ENCODE data around the gene SOCS3.

The SOCS3 gene

DNA sequence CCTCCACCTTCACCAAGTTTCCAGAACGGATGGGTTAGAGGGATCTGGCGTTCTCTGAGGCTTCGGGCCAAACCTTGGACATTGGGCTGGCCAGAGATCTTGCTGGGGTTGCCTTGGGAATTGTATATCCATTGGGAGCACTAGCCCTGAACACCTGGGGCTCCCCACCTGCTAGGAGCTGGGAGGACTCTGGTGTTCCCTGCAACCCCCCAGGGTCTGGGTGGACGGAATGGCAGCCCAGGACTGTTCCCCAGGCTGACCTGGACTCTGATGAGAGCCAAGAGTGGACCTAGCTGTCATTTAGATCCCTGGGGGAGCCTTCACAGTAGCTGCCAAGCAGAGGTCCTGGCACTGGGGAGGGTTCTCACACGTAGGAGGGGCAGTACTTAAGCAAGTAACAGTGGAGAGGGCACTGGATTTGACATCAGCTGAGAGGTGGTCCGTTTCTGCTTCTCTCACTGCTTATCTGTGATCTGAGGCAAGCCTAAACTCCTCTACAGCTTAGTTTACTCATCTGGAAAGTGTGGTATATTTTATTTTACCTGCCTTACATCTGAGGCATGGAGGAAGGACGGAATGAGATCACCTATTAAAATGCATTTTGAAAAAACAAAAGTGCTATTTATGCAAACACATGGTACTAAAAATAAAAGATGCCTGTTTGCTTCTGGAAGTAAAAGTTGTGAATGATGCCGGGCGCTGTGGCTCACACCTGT lies 11.7 kb downstream of the SOCS3 start:
- Histone ChIP-seq H3K36me3 (ENCODE audit: control insufficient read depth, insufficient read depth, low read length) (no peaks in the 10 kb centered on the region), H3K27me3 (ENCODE audit: control insufficient read depth, insufficient read depth, low read length) (no peaks in the 10 kb centered on the region), H3K9me3 (ENCODE audit: control insufficient read depth, insufficient read depth, low read length) (no peaks in the 10 kb centered on the region), H3K4me3 (ENCODE audit: low read length) (no peak overlapping the region), H3K27ac (ENCODE audit: low read length) (no peak overlapping the region), H3K4me1 (ENCODE audit: control insufficient read depth, insufficient read depth, low read length) (peaks cover 13% of the 10 kb centered on the region)
- DNase-seq (ENCODE audit: low read depth, low spot score), result no peak
- WGBS (ENCODE audit: insufficient coverage, insufficient read length), result no CpG with 5 or more reads among the region's 9 CpGs

- no peaks in the 10 kb centered on the region for H3K36me3 ChIP-seq (ENCODE audit: control insufficient read depth, insufficient read depth, low read length)
- no peak overlapping the region for H3K27ac ChIP-seq (ENCODE audit: low read length)
- DNase-seq (ENCODE audit: low read depth, low spot score), result no peak
- peaks cover 16% of the 10 kb centered on the region for H3K4me1 ChIP-seq (ENCODE audit: control insufficient read depth, insufficient read depth, low read length)
- no peaks in the 10 kb centered on the region for H3K9me3 ChIP-seq (ENCODE audit: control insufficient read depth, insufficient read depth, low read length)
- H3K27me3 ChIP-seq (ENCODE audit: control insufficient read depth, insufficient read depth, low read length), result no peaks in the 10 kb centered on the region
- H3K4me3 ChIP-seq (ENCODE audit: low read length), result no peak overlapping the region
- no CpG with 5 or more reads among the region's 3 CpGs for WGBS (ENCODE audit: insufficient coverage, insufficient read length)
Observed at GRCh38 chr17:78347453-78347852, 12.4 kb downstream of the SOCS3 start.

DNA sequence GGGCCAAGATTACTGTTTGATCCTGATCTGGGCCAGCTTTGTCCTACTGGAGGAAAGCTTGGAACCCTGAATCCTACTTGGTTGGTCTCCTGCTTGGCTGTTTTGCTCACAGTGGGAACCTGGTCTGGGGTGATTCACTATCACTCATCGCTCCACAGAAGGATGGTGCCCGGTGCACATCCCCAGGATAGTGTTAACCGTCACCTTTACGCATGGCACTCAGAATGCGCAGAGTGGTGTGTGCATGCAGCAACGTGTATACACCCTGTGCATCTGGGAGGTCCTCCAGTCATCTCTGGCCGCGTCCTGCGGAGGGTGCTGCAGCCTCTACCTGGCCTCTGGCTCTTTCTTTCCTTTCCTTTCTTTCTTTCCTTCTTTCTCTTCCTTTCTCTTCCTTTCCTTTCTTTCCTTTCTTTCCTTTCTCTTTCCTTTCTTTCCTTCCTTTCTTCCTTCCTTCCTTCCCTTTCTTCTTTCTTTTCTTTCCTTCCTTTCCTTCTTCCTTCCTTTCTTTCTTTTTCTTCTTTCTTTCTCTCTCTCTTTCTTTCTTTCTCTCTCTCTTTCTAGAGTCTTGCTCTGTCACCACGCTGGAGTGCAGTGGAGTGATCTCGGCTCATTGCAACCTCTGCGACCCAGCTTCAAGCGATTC lies 13.1 kb downstream of the SOCS3 start:
- Histone ChIP-seq H3K4me1 (ENCODE audit: control insufficient read depth, insufficient read depth, low read length) (peaks cover 13% of the 10 kb centered on the region), H3K27me3 (ENCODE audit: control insufficient read depth, insufficient read depth, low read length) (no peaks in the 10 kb centered on the region), H3K4me3 (ENCODE audit: low read length) (no peak overlapping the region), H3K9me3 (ENCODE audit: control insufficient read depth, insufficient read depth, low read length) (no peaks in the 10 kb centered on the region), H3K27ac (ENCODE audit: low read length) (no peak overlapping the region), H3K36me3 (ENCODE audit: control insufficient read depth, insufficient read depth, low read length) (no peaks in the 10 kb centered on the region)
- no CpG with 5 or more reads among the region's 13 CpGs for WGBS (ENCODE audit: insufficient coverage, insufficient read length)
- DNase-seq (ENCODE audit: low read depth, low spot score), result no peak

GRCh38 chr17:78345791-78346494 lies 13.9 kb downstream of the SOCS3 start:
- peaks cover 10% of the 10 kb centered on the region for H3K4me1 ChIP-seq (ENCODE audit: control insufficient read depth, insufficient read depth, low read length)
- H3K4me3 ChIP-seq (ENCODE audit: low read length), result no peak overlapping the region
- H3K27me3 ChIP-seq (ENCODE audit: control insufficient read depth, insufficient read depth, low read length), result no peaks in the 10 kb centered on the region
- no peaks in the 10 kb centered on the region for H3K9me3 ChIP-seq (ENCODE audit: control insufficient read depth, insufficient read depth, low read length)
- no peak for DNase-seq (ENCODE audit: low read depth, low spot score)
- WGBS (ENCODE audit: insufficient coverage, insufficient read length), result no CpG with 5 or more reads among the region's 10 CpGs
- no peaks in the 10 kb centered on the region for H3K36me3 ChIP-seq (ENCODE audit: control insufficient read depth, insufficient read depth, low read length)
- no peak overlapping the region for H3K27ac ChIP-seq (ENCODE audit: low read length)

- H3K36me3 ChIP-seq (ENCODE audit: control insufficient read depth, insufficient read depth, low read length), result no peaks in the 10 kb centered on the region
- H3K27ac ChIP-seq (ENCODE audit: low read length), result no peak overlapping the region
- DNase-seq (ENCODE audit: low read depth, low spot score), result no peak
- H3K27me3 ChIP-seq (ENCODE audit: control insufficient read depth, insufficient read depth, low read length), result no peaks in the 10 kb centered on the region
- H3K4me1 ChIP-seq (ENCODE audit: control insufficient read depth, insufficient read depth, low read length), result peaks cover 10% of the 10 kb centered on the region
- no peaks in the 10 kb centered on the region for H3K9me3 ChIP-seq (ENCODE audit: control insufficient read depth, insufficient read depth, low read length)
- H3K4me3 ChIP-seq (ENCODE audit: low read length), result no peak overlapping the region
- WGBS (ENCODE audit: insufficient coverage, insufficient read length), result no CpG with 5 or more reads among the region's 8 CpGs
Observed at GRCh38 chr17:78345172-78345571, 14.7 kb downstream of the SOCS3 start.

GRCh38 chr17:78344666-78345065 lies 15.2 kb downstream of the SOCS3 start:
- no peak for DNase-seq (ENCODE audit: low read depth, low spot score)
- Histone ChIP-seq H3K4me3 (ENCODE audit: low read length) (no peak overlapping the region), H3K4me1 (ENCODE audit: control insufficient read depth, insufficient read depth, low read length) (peaks cover 10% of the 10 kb centered on the region), H3K27me3 (ENCODE audit: control insufficient read depth, insufficient read depth, low read length) (no peaks in the 10 kb centered on the region), H3K27ac (ENCODE audit: low read length) (no peak overlapping the region), H3K36me3 (ENCODE audit: control insufficient read depth, insufficient read depth, low read length) (no peaks in the 10 kb centered on the region), H3K9me3 (ENCODE audit: control insufficient read depth, insufficient read depth, low read length) (no peaks in the 10 kb centered on the region)
- WGBS (ENCODE audit: insufficient coverage, insufficient read length), result no CpG with 5 or more reads among the region's 10 CpGs

DNA sequence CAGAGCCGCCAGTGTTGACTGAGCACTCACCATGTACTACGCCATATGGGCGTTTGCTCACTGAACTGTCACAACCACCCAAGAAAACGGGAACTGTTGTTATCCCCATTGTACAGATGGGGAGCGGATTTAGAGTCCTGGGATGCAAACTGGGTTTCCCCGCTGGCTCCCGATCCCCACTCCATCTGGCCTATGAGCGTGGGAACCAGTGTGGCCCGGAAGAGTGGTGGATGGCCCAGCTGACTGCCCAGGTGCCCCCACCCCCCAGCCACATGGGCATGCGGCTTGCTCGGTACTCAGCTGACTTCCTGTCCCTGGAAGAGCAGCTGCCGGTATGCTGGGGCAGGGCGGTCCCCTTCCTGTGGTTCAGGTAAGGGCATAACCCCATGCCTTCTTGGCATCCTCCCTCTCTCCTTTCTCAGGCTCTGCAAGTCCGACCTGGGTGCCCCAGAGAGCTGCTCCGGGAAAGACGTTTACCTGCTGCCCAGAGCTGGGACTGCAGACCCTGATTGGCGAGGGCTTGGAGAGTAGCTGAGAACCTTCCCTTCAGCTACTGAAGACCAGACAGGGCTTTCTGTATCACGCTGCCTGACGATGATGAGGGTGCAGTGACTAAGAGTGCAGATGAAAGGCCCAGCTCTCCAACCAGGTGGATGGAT lies 16.2 kb downstream of the SOCS3 start:
- no peaks in the 10 kb centered on the region for H3K27me3 ChIP-seq (ENCODE audit: control insufficient read depth, insufficient read depth, low read length)
- no CpG with 5 or more reads among the region's 19 CpGs for WGBS (ENCODE audit: insufficient coverage, insufficient read length)
- H3K36me3 ChIP-seq (ENCODE audit: control insufficient read depth, insufficient read depth, low read length), result no peaks in the 10 kb centered on the region
- DNase-seq (ENCODE audit: low read depth, low spot score), result no peak
- H3K27ac ChIP-seq (ENCODE audit: low read length), result no peak overlapping the region
- no peaks in the 10 kb centered on the region for H3K9me3 ChIP-seq (ENCODE audit: control insufficient read depth, insufficient read depth, low read length)
- no peak overlapping the region for H3K4me3 ChIP-seq (ENCODE audit: low read length)
- peaks cover 10% of the 10 kb centered on the region for H3K4me1 ChIP-seq (ENCODE audit: control insufficient read depth, insufficient read depth, low read length)

DNA sequence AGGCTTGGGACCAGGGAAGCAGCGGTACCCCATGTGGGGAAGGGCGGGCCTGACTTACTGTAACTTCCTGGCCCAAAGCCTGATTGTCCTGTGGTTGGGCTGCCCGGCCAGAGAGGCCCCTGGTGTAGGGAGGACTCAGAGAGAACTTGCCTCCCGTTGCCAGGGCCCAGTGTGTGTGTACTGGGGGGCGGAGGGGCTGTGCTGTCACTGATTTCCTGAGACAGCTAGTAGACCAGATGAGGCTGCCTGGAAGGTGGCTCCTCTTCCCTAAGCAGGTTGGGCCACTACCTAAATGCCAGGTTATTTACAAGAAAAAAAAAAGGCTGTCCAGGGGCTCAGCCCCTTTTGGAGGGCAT lies 16.7 kb downstream of the SOCS3 start:
- peaks cover 10% of the 10 kb centered on the region for H3K4me1 ChIP-seq (ENCODE audit: control insufficient read depth, insufficient read depth, low read length)
- WGBS (ENCODE audit: insufficient coverage, insufficient read length), result no CpG with 5 or more reads among the region's 5 CpGs
- H3K4me3 ChIP-seq (ENCODE audit: low read length), result no peak overlapping the region
- H3K9me3 ChIP-seq (ENCODE audit: control insufficient read depth, insufficient read depth, low read length), result no peaks in the 10 kb centered on the region
- H3K27ac ChIP-seq (ENCODE audit: low read length), result no peak overlapping the region
- no peaks in the 10 kb centered on the region for H3K36me3 ChIP-seq (ENCODE audit: control insufficient read depth, insufficient read depth, low read length)
- no peak for DNase-seq (ENCODE audit: low read depth, low spot score)
- H3K27me3 ChIP-seq (ENCODE audit: control insufficient read depth, insufficient read depth, low read length), result no peaks in the 10 kb centered on the region

GRCh38 chr17:78342449-78343186 lies 17.3 kb downstream of the SOCS3 start:
- Histone ChIP-seq H3K4me3 (ENCODE audit: low read length) (peak overlapping the region; percentile 35; the same call in 1 of the 2 replicates), H3K36me3 (ENCODE audit: control insufficient read depth, insufficient read depth, low read length) (no peaks in the 10 kb centered on the region), H3K9me3 (ENCODE audit: control insufficient read depth, insufficient read depth, low read length) (no peaks in the 10 kb centered on the region), H3K27me3 (ENCODE audit: control insufficient read depth, insufficient read depth, low read length) (no peaks in the 10 kb centered on the region), H3K27ac (ENCODE audit: low read length) (no peak overlapping the region), H3K4me1 (ENCODE audit: control insufficient read depth, insufficient read depth, low read length) (peaks cover 10% of the 10 kb centered on the region)
- DNase-seq (ENCODE audit: low read depth, low spot score), result no peak
- WGBS (ENCODE audit: insufficient coverage, insufficient read length), result no CpG with 5 or more reads among the region's 26 CpGs

Measured in iPS DF 6.9 (cell line).